SU-DHL-6 (cell line): Measurements from ENCODE around the gene NETO1.

ENCODE experiments used
- H2AFZ ChIP-seq: fragments of 200-600 bp; sonication (generic); 2 replicates; pipeline ENCODE4 v1.6.1; 2014; ENCODE audit warnings: low read depth, mild to moderate bottlenecking, moderate library complexity, mixed read lengths, antibody characterized with exemption, low read length; ENCODE audit not compliant: severe bottlenecking
- H3F3A ChIP-seq: fragments of 200-600 bp; shearing (Covaris generic); 2 replicates; pipeline ENCODE4 v1.6.0; 2016; ENCODE audit warnings: antibody characterized with exemption, mild to moderate bottlenecking; ENCODE audit not compliant: insufficient read depth
- H3K27ac ChIP-seq: fragments of 200-600 bp; sonication (generic); 2 replicates; pipeline ENCODE4 v1.5.1; 2016; ENCODE audit warnings: low read depth, mild to moderate bottlenecking, low read length, moderate library complexity, mixed read lengths
- H3K27me3 ChIP-seq: fragments of 200-600 bp; sonication (generic), shearing (Covaris generic); 2 replicates; pipeline ENCODE4 v1.6.0; 2014; ENCODE audit warnings: mild to moderate bottlenecking, low read length
- H3K36me3 ChIP-seq: fragments of 200-600 bp; sonication (generic); 2 replicates; pipeline ENCODE4 v1.6.1; 2014; ENCODE audit warnings: mild to moderate bottlenecking, low read length, mixed read lengths
- H3K4me2 ChIP-seq: fragments of 300-600, 200-600 bp; shearing (Covaris generic), sonication (generic); 2 replicates; pipeline ENCODE4 v1.6.0; 2014; ENCODE audit warnings: low read length, low read depth, mild to moderate bottlenecking; ENCODE audit not compliant: poor library complexity, severe bottlenecking
- H3K4me3 ChIP-seq: fragments of 200-600 bp; sonication (generic); 2 replicates; pipeline ENCODE4 v1.5.1; 2014; ENCODE audit warnings: antibody characterized with exemption, low read length, mild to moderate bottlenecking, mixed read lengths; ENCODE audit not compliant: insufficient read depth, poor library complexity, severe bottlenecking
- H3K79me2 ChIP-seq: fragments of 200-600 bp; sonication (generic); 2 replicates; pipeline ENCODE4 v1.6.1; 2014; ENCODE audit warnings: mild to moderate bottlenecking, low read length, moderate library complexity; ENCODE audit not compliant: insufficient read depth
- H3K9ac ChIP-seq: fragments of 200-600 bp; sonication (generic); 2 replicates; pipeline ENCODE4 v1.7.0; 2014; ENCODE audit warnings: mild to moderate bottlenecking, low read length
- H3K9me2 ChIP-seq: fragments of 200-600 bp; sonication (generic); replicated peaks from 2 replicates; pipeline ENCODE4 v1.6.1; 2014; ENCODE audit warnings: low read length; ENCODE audit not compliant: insufficient read depth
- H3K9me3 ChIP-seq: fragments of 200-600 bp; sonication (generic); 2 replicates; pipeline ENCODE4 v1.6.1; 2014; ENCODE audit warnings: low read length, mixed read lengths; ENCODE audit not compliant: insufficient read depth
- H4K20me1 ChIP-seq: fragments of 200-600 bp; sonication (generic); 2 replicates; pipeline ENCODE4 v1.6.1; 2014; ENCODE audit warnings: low read depth, mild to moderate bottlenecking, antibody characterized with exemption, low read length, moderate library complexity, mixed read lengths
- EZH2phosphoT487 ChIP-seq: fragments of 200-600 bp; sonication (generic), shearing (Covaris generic); conservative IDR thresholded peaks from 2 replicates; pipeline ENCODE4 v1.6.1; 2018; ENCODE audit warnings: mild to moderate bottlenecking, antibody characterized with exemption, low read length, moderate library complexity, mixed read lengths
- TF ChIP-seq, protein P1 (sequence below): fragments of 200-600 bp; sonication (generic); IDR thresholded peaks from one replicate; pipeline ENCODE4 v1.5.1; 2017; ENCODE audit warnings: antibody characterized with exemption, mild to moderate bottlenecking, low read length, moderate library complexity; ENCODE audit not compliant: insufficient read depth, poor library complexity, severe bottlenecking

NETO1 gene, protein sequence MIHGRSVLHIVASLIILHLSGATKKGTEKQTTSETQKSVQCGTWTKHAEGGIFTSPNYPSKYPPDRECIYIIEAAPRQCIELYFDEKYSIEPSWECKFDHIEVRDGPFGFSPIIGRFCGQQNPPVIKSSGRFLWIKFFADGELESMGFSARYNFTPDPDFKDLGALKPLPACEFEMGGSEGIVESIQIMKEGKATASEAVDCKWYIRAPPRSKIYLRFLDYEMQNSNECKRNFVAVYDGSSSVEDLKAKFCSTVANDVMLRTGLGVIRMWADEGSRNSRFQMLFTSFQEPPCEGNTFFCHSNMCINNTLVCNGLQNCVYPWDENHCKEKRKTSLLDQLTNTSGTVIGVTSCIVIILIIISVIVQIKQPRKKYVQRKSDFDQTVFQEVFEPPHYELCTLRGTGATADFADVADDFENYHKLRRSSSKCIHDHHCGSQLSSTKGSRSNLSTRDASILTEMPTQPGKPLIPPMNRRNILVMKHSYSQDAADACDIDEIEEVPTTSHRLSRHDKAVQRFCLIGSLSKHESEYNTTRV

DNA sequence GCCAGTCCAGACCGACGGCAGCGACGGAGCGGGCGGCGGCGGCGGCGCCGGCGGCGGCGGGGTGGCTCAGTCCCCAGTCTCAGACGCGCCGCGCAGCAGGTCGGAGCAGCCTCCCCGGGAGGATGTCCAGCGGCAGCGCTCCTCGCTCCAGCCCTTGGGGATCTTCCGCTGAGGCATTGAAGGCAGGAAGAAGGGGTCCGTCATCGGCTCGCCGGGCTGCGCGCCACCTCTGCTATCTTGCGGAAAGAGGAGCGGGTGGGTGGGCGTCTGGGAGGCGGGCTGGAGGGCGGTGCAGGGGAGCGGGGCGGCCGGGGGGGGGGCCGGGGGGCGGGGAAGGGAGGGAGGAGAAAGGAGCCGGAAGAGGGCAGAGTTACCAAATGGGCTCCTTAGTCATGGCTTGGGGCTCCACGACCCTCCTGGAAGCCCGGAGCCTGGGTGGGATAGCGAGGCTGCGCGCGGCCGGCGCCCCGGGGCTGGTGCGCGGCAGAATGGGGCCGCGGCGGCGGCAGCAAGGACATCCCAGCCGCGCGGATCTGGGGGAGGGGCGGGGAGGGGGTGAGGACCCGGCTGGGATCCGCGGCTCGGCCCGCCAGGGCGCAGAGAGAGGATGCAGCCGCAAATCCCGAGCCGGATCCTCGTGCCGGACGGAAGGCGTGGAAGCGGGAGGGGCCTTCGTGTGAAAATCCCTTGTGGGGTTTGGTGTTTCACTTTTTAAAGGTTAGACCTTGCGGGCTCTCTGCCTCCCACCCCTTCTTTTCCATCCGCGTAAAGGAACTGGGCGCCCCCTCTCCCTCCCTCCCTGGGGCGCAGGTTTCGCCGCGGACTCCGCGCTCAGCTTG, at the start of gene NETO1:
NETO1 (minus strand) TSS at position 242 of the 839 bp plus-strand sequence. CDS start 696 bp downstream, outside the sequence.
- H3K9me3 ChIP-seq: no peaks in the 10 kb centered on the region
- no peaks in the 10 kb centered on the region for H3F3A ChIP-seq
- H3K4me3 ChIP-seq: no peak within 1 kb of the TSS
- no peaks in the 10 kb centered on the region for H3K9me2 ChIP-seq
- no peak within 1 kb of the TSS for H3K9ac ChIP-seq
- no peaks in the 10 kb centered on the region for H3K79me2 ChIP-seq
- no peak within 1 kb of the TSS for H3K27ac ChIP-seq
- H4K20me1 ChIP-seq: no peaks in the 10 kb centered on the region
- no peak within 1 kb of the TSS for H2AFZ ChIP-seq
- TF ChIP-seq, protein P1, sequence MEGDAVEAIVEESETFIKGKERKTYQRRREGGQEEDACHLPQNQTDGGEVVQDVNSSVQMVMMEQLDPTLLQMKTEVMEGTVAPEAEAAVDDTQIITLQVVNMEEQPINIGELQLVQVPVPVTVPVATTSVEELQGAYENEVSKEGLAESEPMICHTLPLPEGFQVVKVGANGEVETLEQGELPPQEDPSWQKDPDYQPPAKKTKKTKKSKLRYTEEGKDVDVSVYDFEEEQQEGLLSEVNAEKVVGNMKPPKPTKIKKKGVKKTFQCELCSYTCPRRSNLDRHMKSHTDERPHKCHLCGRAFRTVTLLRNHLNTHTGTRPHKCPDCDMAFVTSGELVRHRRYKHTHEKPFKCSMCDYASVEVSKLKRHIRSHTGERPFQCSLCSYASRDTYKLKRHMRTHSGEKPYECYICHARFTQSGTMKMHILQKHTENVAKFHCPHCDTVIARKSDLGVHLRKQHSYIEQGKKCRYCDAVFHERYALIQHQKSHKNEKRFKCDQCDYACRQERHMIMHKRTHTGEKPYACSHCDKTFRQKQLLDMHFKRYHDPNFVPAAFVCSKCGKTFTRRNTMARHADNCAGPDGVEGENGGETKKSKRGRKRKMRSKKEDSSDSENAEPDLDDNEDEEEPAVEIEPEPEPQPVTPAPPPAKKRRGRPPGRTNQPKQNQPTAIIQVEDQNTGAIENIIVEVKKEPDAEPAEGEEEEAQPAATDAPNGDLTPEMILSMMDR: no peak
- TF ChIP-seq EZH2phosphoT487: no peak
- H3K36me3 ChIP-seq: no peaks in the 10 kb centered on the region
- no peaks in the 10 kb centered on the region for H3K27me3 ChIP-seq
- no peak within 1 kb of the TSS for H3K4me2 ChIP-seq

DNA sequence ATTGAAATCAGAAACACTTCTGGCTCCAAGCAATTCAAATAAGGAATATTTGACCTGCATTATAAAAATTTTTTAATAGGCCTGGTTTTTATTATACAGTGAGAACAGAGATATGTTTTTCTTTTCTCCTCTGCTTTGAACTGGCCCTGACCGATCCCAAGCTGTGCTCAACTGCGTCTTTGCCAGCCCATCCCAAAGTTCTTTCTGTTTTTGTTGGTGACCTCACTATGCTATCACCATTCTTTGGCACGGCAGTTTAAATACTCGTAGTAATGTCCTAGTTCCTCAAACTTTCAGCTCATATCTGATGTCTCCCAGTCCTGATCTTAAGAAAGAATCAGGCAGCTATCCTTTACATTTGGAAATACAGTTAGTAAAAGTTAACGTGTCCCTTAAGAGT, 42.3 kb upstream of the NETO1 start:
- H3K9ac ChIP-seq: no peak overlapping the region
- H3F3A ChIP-seq: no peaks in the 10 kb centered on the region
- no peaks in the 10 kb centered on the region for H3K27me3 ChIP-seq
- no peak overlapping the region for H3K4me2 ChIP-seq
- no peak overlapping the region for H3K27ac ChIP-seq
- no peak overlapping the region for H3K4me3 ChIP-seq
- TF ChIP-seq, protein P1: no peak
- no peak for TF ChIP-seq EZH2phosphoT487
- no peaks in the 10 kb centered on the region for H3K79me2 ChIP-seq
- H3K9me2 ChIP-seq: no peaks in the 10 kb centered on the region
- no peaks in the 10 kb centered on the region for H3K9me3 ChIP-seq
- H4K20me1 ChIP-seq: 0 out of 2 replicates have a peak, but pooled peaks cover 2% of the 10 kb centered on the region
- H3K36me3 ChIP-seq: no peaks in the 10 kb centered on the region
- H2AFZ ChIP-seq: no peak overlapping the region

DNA sequence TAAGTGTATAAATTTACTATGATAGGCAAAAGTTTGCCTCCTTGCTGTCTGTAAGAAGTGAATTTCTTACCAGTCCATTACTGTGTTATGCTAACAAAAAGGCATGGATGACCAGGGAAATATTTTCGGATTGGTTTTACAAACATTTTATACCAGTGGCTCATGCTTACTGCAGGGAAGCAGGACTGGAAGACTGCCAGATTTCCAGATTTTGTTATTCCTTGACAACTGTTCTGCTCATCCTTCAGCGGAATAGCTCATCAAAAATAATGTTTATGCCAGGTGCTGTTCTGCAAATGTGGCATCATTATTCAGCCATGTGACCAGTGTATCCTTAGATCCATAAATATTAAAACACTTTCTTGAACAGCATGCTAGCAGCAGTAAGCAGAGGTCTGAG, 40.4 kb upstream of the NETO1 start:
- Histone ChIP-seq H2AFZ (no peak overlapping the region), H4K20me1 (0 out of 2 replicates have a peak, but pooled peaks cover 2% of the 10 kb centered on the region), H3K27ac (no peak overlapping the region), H3K36me3 (no peaks in the 10 kb centered on the region), H3K4me2 (no peak overlapping the region), H3K9ac (no peak overlapping the region), H3K9me2 (no peaks in the 10 kb centered on the region), H3K4me3 (no peak overlapping the region), H3F3A (no peaks in the 10 kb centered on the region), H3K9me3 (no peaks in the 10 kb centered on the region), H3K27me3 (no peaks in the 10 kb centered on the region), H3K79me2 (no peaks in the 10 kb centered on the region)
- no peak for TF ChIP-seq EZH2phosphoT487
- TF ChIP-seq, protein P1: no peak
